ENCODE data around the gene SLC6A3.
"Not testable (repeated sequence)": the region's sequence is repeated elsewhere in the genome, so short reads cannot be mapped to it uniquely, and the experiment has no call there.

Gene SLC6A3

GRCh38 chr5:1374679-1375055 lies 70.6 kb downstream of the SLC6A3 start:
- DNase-seq (ENCODE audit: low read depth in 1 of 2, low spot score in 1 of 2) = no peak
- no peak for TF ChIP-seq GABPA (IDR thresholded peaks at IDR 0.05; ENCODE audit: low read depth)
- no peak for TF ChIP-seq SPI1 (IDR thresholded peaks at IDR 0.05; ENCODE audit: borderline replicate concordance, low read depth)
- TF ChIP-seq CTCF (IDR thresholded peaks at IDR 0.05; ENCODE audit: insufficient read depth, low read length) = no peak
- no peak for TF ChIP-seq REST (IDR thresholded peaks at IDR 0.05; ENCODE audit: insufficient replicate concordance, low read depth)
- TF ChIP-seq POLR2AphosphoS5 (IDR thresholded peaks at IDR 0.05; ENCODE audit: low read depth) = no peak
- H3K4me3 ChIP-seq (replicated peaks; ENCODE audit: insufficient read depth, low read length) = no peak overlapping the region
- H3K27ac ChIP-seq (replicated peaks) = no peak overlapping the region
- H3K27me3 ChIP-seq (ENCODE audit: insufficient read depth, poor library complexity, severe bottlenecking) = no peaks in the 10 kb centered on the region

GRCh38 chr5:1374030-1374678 lies 71.1 kb downstream of the SLC6A3 start:
- Histone ChIP-seq H3K4me3 (replicated peaks; ENCODE audit: insufficient read depth, low read length) (no peak overlapping the region), H3K27me3 (ENCODE audit: insufficient read depth, poor library complexity, severe bottlenecking) (no peaks in the 10 kb centered on the region), H3K27ac (replicated peaks) (no peak overlapping the region)
- no peak for DNase-seq (ENCODE audit: low read depth in 1 of 2, low spot score in 1 of 2)
- TF ChIP-seq POLR2AphosphoS5 (IDR thresholded peaks at IDR 0.05; ENCODE audit: low read depth) (no peak), GABPA (IDR thresholded peaks at IDR 0.05; ENCODE audit: low read depth) (no peak), CTCF (IDR thresholded peaks at IDR 0.05; ENCODE audit: insufficient read depth, low read length) (no peak), SPI1 (IDR thresholded peaks at IDR 0.05; ENCODE audit: borderline replicate concordance, low read depth) (no peak), REST (IDR thresholded peaks at IDR 0.05; ENCODE audit: insufficient replicate concordance, low read depth) (no peak)

GRCh38 chr5:1371972-1372342 lies 73.3 kb downstream of the SLC6A3 start:
- not testable (repeated sequence) for H3K27me3 ChIP-seq (ENCODE audit: insufficient read depth, poor library complexity, severe bottlenecking); H3K4me3 ChIP-seq (replicated peaks; ENCODE audit: insufficient read depth, low read length); H3K27ac ChIP-seq (replicated peaks); DNase-seq (ENCODE audit: low read depth in 1 of 2, low spot score in 1 of 2)

GRCh38 chr5:1371218-1371971 lies 73.8 kb downstream of the SLC6A3 start:
- no peak for TF ChIP-seq REST (IDR thresholded peaks at IDR 0.05; ENCODE audit: insufficient replicate concordance, low read depth)
- no peak for TF ChIP-seq POLR2AphosphoS5 (IDR thresholded peaks at IDR 0.05; ENCODE audit: low read depth)
- TF ChIP-seq GABPA (IDR thresholded peaks at IDR 0.05; ENCODE audit: low read depth) = no peak
- no peak for TF ChIP-seq SPI1 (IDR thresholded peaks at IDR 0.05; ENCODE audit: borderline replicate concordance, low read depth)
- no peak for TF ChIP-seq CTCF (IDR thresholded peaks at IDR 0.05; ENCODE audit: insufficient read depth, low read length)
- Histone ChIP-seq H3K4me3 (replicated peaks; ENCODE audit: insufficient read depth, low read length) (no peak overlapping the region), H3K27me3 (ENCODE audit: insufficient read depth, poor library complexity, severe bottlenecking) (no peaks in the 10 kb centered on the region), H3K27ac (replicated peaks) (no peak overlapping the region)
- no peak for DNase-seq (ENCODE audit: low read depth in 1 of 2, low spot score in 1 of 2)
